Fibroblast of upper back skin (primary cell): Measurements from ENCODE around the gene SCAANT1.
A peak's percentile ranks its signal among the peaks of the same experiment; 100 is the strongest.

Experiments
- DNase-seq: peaks from one replicate; pipeline ENCODE4 v3.0.0-alpha.2; 2013

The SCAANT1 gene

DNA sequence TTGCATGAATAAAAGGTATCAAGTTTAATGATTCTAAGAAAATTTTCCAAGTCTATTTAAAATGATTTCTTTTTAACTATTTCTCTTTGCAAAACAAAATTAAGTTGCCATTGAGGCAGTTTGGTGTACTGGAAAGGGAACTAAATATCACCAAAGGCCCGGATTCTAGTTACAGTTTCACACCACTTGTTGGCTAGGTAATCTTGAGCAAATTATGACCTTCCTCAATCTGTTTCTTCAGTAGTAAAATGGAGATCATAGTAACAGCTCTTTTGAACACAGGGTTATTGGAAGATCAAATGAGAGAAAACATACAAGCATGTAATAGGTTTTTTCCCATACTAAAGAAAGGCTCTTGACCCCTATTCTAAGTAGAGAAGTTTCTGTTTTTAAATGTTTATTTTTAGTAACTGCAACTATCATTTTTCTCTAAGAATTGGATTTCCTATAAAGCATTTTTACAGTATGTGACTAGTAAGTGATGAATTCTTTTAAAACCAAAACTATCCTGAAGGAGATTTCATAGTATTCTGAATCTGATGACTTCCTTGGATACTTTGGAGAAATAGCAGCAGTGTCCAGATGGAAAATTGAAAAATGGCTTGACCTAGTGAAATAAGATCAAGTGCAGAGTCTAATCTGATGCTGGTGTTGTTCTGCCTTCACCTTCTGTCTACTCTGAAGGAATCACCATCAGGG lies 15.7 kb downstream of the SCAANT1 start:
- peak; percentile 37 for DNase-seq

DNA sequence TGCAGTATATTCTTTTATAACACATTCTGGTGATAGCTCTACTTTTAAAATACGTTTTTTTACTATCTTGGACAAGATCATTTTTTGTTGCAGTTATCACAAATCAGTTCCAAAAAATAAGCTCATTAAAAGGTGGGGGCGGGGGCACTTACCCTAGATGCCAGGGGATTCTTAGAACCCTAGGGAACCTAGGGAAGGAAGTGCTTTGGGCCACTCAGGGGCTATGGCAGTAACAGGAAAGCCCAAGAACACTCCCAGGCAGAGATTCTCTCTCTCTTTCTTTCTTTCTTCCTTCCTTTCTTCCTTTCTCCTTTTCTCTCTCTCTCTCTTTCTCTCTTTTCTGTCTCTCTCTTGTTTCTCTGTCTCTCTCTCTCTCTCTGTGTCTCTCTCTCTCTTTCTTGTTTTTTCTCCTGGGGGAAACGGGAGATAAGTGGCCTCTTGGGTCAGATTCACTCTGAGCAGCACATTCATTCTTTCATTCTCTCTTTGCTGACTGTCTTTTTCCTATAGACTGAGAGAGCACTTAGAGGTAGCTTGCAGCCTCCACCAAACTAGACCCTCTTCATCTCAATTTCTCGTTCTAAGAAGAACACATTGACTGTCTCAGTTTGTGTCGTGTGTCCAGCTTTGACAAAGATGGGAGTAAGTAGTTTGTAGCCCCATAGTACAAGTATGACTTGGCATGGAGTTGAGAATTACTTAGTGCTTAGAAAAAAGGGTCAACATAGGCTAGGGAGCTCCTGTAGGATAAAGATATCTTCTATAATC lies 16.6 kb downstream of the SCAANT1 start:
- no peak for DNase-seq

DNA sequence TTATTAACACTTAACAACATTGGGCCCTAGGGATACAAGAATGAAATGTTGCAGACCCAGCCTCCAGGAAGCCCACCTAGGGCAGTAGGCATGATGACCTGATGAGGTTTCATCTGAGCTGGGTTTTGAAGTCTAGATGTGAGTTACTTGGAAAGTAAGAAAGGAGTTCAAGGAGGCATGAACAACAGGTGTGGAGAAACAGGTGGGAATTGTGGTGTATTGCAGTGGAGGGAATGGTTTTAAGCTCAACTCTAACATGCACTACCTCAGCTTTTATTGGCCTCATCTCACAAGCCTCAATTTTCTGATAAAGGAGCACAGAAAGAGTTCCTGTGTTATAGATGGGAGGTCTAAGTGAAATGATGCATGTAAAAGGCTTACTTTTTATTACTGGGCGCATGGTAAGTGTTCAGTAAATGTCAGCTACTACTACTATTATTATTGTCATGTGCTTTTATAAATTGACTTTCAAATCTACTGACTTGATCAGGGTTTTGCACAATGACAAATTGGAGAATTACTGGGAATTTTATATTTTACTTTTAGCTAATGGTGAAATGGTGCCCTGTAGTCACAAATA lies 19.3 kb downstream of the SCAANT1 start:
- DNase-seq, result no peak

DNA sequence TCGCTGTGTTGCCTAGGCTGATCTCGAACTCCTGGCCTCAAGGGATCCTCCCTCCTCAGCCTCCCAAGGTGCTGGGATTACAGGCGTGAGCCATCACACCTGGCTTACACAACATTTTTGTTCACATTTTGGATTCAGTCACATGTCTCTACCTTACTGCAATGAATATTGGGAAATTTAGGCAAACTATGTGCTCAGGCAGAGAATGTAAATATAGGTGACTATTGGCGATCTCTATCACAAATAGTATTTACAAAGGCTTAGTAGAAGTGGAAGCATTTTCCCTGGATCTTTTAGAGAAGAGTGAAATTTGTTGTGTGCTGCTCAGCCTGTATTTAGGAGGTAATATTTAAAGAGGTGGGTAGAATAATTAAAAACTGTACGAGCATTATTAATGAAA lies 20.7 kb downstream of the SCAANT1 start:
- DNase-seq, result no peak

DNA sequence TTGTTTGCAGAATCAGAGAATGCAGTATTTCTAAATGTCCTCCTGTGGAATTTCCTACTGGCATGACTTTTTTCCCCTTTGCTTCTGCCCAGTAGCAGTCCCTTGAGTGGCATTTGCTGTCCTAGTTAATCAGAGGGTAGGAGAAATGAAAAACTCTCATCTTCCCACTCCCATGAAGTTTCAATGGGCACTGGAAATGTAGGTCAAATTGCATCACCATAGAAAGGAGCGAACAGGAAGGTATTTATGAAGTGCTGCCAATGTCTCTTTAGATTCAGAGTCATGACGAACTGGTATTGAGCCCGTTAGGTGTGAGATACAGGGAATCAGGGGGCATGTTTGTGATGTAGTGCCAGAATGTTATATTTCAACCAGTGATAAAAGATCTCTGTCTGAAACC lies 25.3 kb downstream of the SCAANT1 start:
- no peak for DNase-seq

DNA sequence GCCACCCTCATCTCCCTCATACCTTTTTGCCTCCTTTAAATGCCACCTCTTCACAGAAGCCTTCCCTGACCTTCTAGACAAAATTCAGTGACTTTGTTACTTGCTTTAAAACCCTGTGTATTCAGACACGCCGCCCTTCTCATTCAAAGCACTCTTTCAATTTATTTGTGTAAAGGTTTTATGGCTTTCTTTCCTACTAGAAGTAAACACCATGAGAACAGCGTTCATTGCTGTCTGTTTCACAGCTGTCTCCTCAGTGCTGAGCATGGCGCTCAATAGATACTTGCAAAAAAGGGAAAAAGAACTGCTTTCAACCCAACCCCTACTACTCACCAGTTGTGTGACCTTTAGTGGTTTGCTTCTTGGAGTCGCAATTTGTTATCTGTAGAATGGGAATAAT lies 31.5 kb downstream of the SCAANT1 start:
- no peak for DNase-seq

DNA sequence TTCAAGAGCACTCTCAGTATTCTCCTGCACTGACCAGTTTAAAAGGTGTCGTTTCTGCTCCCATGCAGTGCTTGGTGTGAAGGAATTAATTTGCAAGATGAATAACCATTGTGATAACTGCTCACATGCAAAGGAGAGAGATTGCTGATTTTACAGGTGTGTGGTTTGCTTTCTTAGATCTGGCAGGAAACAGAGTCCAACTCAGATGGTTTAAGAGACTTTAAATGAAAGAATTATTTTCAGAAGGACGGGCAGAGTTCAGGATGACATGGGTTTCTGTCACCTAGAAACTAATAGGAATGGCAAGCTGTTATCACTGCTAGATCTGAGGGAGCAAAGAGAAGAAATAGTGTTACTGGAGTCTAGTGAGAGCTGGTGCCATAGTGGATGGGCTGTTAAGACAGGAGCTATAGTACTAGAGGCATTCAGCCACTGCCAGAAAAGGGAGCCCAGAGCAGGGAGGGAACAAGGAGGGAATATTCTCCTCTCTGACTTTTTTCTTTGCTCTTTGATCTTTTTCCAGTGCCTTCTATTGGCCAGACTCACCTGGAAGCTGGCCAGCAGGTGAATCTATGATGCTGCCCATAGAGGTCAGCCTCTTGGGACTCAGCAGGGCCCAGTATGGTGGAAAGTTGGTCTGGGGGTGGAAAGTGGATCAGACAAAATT lies 33.7 kb downstream of the SCAANT1 start:
- DNase-seq, result no peak

DNA sequence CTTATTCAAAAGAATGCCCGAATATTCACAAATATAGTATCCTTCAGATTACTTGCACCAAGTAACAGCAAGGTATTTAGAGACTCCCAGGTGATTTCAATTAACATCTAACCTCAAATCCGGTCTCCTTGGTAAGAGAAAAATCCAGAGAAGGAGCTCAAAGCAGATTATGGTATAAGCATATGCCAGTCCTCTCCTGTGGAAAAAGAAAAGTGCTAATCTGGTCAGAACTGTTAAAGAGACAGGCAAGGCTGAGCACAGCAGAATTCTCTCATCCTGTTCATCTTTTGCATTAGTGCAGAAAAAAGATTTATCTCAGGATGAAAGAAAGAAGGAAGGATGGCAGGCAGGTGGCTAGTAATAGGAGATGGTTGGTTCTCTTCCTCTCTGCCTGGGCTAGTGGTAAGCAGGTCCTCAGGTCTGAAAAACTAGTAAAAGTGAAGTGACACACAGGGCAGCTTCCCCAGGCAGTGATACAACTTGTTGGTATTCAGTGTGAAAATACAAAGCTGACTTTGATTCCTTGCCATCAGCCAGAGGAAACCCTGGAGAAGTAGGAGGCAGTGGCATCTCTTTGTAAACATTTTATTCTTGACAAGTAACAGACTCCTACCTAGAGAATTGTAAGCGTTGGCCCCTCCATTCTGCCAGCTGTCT lies 34.3 kb downstream of the SCAANT1 start:
- peak; percentile 21 for DNase-seq

DNA sequence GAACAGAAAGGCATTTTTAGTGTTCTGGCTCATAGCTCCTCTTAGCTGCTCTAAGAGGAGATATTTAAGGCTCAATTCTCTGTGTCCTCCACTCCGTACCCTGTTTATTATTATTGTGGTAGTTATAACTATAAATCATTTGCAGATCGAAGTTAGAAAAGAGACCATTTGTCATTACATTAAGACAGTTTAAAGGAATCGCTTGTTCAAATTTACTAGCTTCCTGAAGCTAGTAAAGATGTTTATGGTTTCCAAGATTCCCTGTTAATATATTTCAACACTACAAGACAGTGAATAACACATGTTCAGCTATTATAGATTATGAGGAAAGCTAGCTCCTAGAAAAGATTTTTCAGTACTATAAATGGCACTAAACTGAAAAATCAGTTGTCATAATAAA lies 35.9 kb downstream of the SCAANT1 start:
- DNase-seq, result peak; percentile 12

DNA sequence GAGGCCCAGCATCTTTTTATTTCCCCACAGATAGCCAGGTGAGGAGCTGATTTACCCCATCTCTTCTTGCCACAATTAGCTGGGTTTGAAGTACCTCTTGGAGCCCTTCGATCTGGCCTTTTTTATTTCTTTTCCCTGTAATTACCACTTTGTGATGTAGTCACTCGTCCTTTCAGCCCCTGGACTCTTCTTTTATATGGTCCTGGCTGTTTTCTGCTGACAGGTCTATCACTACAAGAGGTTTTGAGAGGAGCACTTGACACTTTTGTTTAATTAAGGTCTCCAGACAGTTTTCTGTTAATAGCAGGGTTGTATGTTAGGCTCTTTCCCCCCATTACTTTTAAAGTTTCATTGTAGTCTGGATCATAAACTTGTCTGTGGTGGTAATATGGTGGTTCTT lies 36.7 kb downstream of the SCAANT1 start:
- no peak for DNase-seq

DNA sequence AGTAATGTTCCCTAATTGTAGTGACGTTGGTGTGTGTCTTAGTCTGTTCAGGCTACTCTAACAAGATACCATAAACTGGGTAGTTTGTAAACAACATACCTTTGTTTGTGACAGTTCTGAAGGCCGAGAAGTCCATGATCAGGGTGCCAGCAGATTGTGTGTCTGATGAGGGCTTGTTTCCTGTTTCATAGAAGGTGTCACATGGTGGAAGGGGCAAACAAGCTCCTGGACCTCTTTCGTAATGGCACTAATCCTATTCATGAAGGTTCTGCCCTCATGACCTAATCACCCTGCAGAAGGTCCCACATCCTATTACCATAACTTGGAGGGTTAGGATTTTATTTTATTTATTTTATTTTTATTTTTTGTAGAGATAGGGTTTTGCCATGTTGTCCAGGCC lies 37.4 kb downstream of the SCAANT1 start:
- no peak for DNase-seq

DNA sequence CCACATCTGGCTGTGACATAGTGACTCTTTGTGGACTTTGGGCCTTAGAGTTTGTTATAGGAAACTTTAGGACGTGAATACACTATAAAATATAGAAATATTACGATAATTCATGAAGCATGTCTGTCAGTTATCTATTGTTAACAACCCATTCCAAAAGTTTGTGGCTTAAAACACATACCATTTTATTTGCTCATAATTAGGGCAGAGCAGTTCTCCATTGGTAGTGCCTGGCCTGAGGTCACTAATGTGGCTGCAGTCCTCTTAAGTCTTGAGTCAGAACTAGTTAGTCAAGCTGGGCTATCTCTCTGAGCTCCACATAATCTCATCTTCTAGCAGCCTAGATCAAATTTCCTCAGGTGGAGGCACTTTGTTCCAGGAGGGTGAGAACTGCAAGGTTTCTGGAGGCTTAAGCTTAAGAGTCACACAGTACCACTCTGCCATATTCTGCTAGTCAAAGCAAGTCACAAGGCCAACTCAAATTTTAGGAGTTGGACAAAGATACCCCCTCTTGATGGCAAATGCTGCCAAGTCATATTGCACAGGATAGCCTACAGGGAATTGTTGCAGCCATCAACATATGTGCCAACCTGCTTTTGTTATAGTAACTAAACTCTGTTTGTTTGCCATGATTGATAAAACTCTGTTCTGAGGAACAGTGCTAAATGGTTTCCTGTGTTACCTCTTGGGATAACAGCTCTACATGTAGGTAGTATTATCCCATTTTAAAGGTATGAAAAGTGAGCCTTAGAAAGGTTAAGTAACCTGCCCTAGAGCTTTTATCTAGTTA lies 39.9 kb downstream of the SCAANT1 start:
- peak; percentile 81 for DNase-seq

DNA sequence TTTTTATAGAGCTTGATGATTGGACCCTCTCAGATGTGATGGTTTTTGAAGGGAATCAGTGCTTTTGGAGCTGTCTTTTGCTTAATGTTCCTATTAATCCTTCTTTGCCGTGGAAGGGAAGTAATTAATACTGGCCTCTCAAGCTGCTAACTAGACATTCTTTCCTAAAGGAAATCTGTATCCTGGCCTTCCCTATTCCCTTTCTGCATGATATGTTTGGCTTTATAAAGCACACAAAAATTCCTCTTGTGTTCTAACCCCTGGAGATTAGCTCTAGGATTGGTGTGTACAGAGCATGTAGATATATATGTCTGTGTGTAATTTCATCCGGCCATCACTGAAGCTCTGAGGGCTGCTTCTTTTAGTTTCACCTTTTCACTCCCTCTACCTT lies 41.6 kb downstream of the SCAANT1 start:
- DNase-seq, result no peak

DNA sequence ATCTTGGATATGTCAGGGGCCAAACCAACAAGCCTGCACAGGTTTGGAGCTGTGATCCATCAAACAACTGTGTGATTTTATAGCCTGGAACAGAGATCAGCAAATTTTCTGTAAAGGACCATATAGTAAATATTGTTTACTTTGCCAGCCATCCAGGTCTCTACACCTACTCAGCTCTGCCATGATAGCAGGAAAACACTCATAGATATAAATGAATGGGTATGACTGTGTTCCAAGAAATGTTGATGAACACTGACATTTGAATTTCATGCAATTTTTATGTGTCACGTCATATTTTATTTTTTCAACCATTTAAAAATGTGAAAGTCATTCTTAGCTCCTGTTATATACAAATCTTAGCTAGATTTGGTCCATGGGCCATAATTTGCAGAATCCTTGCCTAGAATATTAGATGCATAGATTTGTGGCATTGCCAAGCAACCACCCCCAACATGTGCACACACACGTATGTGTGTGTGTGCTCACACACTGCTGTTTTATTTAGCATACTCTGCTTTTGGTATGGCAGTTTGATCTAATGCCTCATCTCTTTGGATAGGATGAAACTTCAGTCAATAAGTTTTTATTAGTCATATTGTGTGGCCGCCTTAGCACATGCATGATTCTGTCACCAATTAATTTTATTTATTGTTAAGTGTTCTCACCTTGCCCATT lies 42.1 kb downstream of the SCAANT1 start:
- no peak for DNase-seq

DNA sequence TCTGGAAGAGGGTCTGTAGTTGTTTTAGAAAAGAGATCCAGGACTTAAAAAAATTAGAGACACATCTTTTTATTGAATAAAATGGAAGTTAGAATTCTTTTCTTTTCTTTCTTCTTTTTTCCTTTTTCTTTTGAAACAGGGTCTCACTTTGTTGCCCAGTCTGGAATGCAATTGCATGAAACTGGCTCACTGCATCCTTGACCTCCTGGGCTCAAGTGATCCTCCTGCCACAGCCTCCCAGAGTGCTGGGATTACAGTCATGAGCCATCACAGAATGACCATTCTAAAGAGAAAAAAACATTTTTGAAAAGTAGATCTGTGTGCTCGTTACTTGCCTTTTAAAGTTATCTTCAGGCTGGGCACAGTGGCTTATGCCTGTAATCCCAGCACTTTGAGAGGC lies 45.0 kb downstream of the SCAANT1 start:
- DNase-seq, result no peak

DNA sequence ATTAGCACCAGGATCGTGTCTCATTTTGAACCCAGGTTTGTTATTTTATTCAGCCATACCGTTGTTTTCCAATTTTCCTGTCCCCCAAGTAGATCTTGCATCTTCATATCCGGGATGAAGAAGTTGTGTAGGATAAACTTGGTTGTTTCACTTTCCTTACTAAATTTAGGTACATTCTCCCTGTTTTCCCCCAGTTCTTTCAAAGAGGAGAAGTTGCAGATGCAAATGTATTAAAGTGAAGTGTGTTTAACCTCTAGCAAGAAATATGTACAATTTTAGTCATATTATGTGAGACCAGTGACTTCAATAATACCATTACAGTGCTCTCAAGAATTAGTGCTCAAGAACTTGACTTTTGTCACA lies 47.2 kb downstream of the SCAANT1 start:
- no peak for DNase-seq

DNA sequence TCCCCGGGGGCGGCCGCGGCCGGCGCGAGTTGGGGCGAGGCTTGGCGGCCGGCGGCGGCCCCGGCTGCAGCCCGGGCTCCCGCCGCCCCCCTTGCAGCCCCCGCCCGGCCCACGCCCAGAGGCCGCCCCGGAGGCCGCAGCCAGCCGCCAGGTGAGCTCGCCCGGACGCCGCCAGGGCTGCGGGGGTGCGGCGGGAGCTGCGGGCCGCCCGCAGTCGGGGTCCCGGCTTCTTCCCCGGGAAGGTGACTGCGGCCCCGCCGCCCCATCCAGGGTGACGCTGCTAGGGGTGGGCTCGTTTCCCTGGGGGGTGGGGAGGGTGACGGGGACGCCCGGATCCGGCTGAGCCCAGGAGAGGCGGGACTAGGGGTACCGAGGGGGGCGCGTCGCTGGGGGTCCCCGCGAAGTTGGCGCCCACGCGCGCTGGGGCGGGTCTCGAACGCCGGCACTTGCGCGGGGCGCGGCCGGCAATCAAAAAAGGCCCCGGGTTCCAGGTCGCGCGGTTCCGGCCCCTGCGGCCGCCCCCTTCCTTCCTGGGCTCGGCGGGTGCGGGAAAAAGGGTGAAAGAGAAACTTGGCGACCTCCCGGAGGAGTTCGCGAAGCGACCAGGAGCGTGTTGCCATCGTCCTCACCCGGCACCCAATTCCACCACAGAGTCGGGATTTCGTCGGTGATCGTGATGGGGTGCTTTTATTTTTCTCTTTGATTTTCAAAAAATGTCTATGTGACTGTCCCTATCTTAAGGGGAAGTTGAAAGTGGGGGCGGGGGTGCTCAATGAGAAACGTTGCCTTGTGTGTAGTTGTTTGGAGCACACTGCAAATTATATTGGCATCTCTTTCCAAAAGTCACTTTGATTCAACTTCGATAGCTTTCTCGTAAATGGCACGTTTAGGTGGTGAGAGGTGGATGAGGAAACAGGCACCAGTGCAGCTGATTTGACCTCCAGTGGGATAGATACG lies 47.9 kb downstream of the SCAANT1 start:
- peak; percentile 16 for DNase-seq

DNA sequence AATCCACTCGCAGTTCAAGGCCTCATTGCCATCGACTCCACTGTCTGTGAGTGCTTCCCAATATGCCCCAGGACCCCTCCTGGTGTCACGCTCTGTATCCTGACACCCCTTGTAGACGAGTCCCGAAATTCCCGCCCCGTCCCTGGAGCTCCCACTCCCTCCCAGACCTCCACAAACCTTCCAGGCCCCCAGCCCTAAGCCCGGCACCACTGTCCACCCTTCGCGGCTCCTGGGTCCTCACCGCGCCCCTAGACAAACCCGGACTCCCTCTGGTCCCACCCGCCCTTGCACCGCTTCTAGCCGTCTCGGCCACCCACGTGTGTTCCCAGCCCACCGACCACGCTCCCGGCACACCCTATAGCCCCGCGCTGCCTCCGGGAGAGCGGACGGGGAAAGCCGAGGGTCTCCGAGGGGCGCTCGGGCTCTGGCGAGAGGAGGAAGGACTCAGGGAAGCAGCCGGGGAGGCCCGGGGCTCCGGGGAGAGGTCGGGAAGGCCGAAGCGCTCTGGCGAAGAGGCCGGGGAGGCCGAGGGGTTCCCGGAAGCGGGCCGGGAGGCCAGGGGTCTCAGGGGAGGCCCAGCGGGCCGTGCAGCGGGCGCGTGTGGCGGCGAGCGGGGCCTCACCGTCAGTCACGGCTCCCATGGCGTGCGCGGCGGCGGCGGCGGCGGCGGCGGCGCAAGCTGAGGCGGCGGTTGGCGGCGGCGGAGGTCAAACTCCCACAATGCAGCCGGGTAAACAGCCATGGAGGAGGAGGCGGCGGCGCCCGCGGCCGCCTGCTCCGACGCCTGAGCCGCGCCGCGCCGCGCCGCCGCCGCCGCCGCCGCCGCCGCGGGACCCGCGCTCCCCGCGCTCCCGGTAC lies 48.8 kb downstream of the SCAANT1 start, which contains the start of the genes ATXN7 and THOC7:
Gene ATXN7 (plus strand): TSS at position 718 of the 858 bp plus-strand sequence. CDS start 48,732 bp downstream, outside the sequence.
Gene THOC7 (minus strand): TSS at position 656 of the 858 bp plus-strand sequence. CDS start 15 bp downstream, at position 641.
- DNase-seq, result peak; percentile 60

DNA sequence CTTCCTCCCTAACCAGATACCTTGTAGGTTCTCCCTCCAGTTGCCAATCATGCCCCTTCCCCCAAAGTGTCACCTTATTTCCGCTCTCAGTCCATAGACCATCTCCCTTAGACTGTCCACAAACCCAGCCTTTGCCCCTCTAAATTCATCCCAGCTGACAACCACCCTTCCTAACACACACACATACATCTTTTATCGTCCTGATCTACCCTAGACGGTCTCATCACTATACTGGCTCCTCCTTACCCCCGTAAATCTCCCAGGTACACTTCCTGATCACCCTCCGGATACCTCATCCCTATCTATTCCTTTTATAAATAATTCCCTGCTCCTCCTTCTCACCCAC lies 49.4 kb downstream of the SCAANT1 start:
- DNase-seq, result no peak
